AG09309 (cell line): Measurements from ENCODE around the gene EXD3.

Source experiments
- DNase-seq: peaks from one replicate; pipeline ENCODE4 v3.0.0-alpha.2; 2010; ENCODE audit warnings: low read depth
- H3K4me3 ChIP-seq: 2 replicates; pipeline ENCODE4 v1.5.1; 2011; ENCODE audit warnings: mild to moderate bottlenecking, low read depth, low read length, moderate library complexity; ENCODE audit not compliant: control insufficient read depth
- TF ChIP-seq, protein P1 (sequence below): IDR thresholded peaks from 2 replicates; pipeline ENCODE4 v1.5.1; 2011; ENCODE audit warnings: mild to moderate bottlenecking, low read depth, low read length, inconsistent platforms; ENCODE audit not compliant: insufficient read depth, control insufficient read depth; ENCODE audit errors: missing control alignments

EXD3 gene

DNA sequence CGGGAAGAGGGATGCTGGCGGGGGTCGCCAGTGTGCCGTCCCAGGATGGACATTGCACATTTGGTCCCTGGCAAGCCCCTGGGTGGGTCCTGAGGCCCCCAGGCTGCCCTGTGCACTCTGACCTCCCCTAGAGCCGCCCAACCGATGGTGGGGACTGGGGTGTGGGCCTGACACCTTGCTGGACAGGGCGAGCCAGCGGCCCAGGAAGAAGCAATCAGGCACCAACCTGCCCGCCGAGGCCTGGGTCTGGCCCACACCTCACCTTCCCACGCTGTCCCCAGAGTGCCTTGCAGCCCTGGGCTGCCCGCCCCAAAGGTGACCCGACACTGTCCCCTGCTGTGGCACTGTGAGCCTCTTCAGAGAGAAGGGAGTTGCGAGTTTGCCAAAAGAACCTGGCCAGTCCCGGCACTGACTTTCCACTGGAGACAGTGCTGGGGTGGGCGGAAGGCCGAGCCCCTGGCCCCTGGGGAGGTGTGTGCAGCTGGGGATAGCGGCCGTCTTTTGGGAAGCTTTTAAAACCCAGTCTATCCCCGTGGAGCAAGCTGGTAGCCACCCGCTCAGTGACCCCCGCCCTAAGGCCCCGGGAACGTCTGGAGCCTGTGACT, 108.9 kb downstream of the EXD3 start:
- no peak overlapping the region for H3K4me3 ChIP-seq
- no peak for DNase-seq
- TF ChIP-seq, protein P1, sequence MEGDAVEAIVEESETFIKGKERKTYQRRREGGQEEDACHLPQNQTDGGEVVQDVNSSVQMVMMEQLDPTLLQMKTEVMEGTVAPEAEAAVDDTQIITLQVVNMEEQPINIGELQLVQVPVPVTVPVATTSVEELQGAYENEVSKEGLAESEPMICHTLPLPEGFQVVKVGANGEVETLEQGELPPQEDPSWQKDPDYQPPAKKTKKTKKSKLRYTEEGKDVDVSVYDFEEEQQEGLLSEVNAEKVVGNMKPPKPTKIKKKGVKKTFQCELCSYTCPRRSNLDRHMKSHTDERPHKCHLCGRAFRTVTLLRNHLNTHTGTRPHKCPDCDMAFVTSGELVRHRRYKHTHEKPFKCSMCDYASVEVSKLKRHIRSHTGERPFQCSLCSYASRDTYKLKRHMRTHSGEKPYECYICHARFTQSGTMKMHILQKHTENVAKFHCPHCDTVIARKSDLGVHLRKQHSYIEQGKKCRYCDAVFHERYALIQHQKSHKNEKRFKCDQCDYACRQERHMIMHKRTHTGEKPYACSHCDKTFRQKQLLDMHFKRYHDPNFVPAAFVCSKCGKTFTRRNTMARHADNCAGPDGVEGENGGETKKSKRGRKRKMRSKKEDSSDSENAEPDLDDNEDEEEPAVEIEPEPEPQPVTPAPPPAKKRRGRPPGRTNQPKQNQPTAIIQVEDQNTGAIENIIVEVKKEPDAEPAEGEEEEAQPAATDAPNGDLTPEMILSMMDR = no peak

- TF ChIP-seq, protein P1 = no peak
- DNase-seq = no peak
- H3K4me3 ChIP-seq = no peak overlapping the region
These were observed 109.5 kb downstream of the EXD3 start for GRCh38 chr9:137313326-137313936.

GRCh38 chr9:137312852-137313325, 110.1 kb downstream of the EXD3 start:
- TF ChIP-seq, protein P1 = no peak
- DNase-seq = no peak
- no peak overlapping the region for H3K4me3 ChIP-seq

DNA sequence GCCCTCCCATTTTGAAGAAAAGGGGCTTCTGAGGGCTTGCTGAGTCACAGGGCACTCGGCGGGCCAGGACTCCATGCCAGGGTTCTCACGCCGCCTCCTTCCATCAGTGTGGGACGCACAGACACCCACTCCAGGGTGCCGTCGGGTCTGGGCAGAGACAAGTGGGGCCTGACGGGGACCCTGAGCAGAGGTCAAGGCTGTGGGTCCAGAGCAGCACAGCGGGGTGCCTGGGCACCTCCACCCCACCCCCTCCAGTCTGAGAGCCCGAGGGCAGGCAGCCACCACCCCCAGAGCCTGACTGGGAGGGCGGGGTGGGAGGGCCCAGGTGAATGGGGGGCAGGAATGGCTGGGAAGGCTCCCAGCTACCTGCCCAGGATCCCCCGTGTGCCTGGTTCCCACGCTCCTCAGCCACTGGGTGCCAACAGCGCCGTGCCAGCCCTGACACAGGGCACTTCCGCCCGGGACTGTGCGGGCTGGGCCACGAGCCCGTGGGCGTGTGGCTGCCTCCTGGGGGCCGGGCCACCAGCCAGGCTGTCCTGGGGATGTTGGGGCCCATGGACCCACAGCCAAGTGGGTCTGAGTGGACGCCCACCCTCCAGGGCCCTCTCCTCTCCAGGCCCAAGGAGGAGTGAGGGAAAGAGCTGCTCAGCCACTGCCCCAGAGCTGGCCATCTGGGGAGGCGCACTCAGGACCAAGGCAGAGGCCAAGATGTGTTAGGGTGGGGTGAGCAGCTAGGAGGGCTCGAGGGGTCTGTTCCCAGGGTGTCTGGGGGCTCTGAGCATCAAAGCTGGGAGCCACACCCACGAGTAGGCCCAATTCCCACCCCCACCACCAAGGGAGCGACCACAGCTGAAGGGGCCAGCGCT, 110.7 kb downstream of the EXD3 start:
- TF ChIP-seq, protein P1 = no peak
- no peak overlapping the region for H3K4me3 ChIP-seq
- DNase-seq = no peak

GRCh38 chr9:137311171-137311985, 111.6 kb downstream of the EXD3 start:
- TF ChIP-seq, protein P1 = no peak
- no peak for DNase-seq
- no peak overlapping the region for H3K4me3 ChIP-seq
